GM12878 (cell line): ENCODE results near the gene CDH4. TPM values are rescaled to one million over a fixed set of nuclear protein-coding genes. Genes with fewer than 3 reads are reported as not detected.
A peak's percentile ranks its signal among the peaks of the same experiment; 100 is the strongest.

Source experiments
- ATAC-seq: fragments of 200-7000 bp; cut with Tn5 transposase; 3 replicates; pipeline ENCODE4 v1.9.1; 2020; ENCODE audit warnings: mild to moderate bottlenecking, moderate library complexity
- BruUV-seq: library from RNA; stranded (reverse); fragments of 400-500 nt; replicated peaks from 2 replicates; lab custom pipeline; 2021; lab: Mats Ljungman, UMichigan
- CTCF ChIA-PET: fragments of 300-600 bp; sonication (Branson Sonifier 250); formaldehyde crosslinking; extraction: SDS; loops from one replicate; lab custom pipeline; 2021; ENCODE audit warnings: inconsistent platforms; lab: Yijun Ruan, JAX
- POLR2A ChIA-PET: fragments of 350-600 bp; formaldehyde crosslinking; extraction: SDS; loops from one replicate; lab custom pipeline; 2021; ENCODE audit warnings: inconsistent platforms; lab: Charles Lee
- RAD21 ChIA-PET: fragments of 300-600 bp; sonication (Branson Sonifier 250); formaldehyde crosslinking; loops from one replicate; lab custom pipeline; 2023; ENCODE audit warnings: antibody characterized with exemption; ENCODE audit not compliant: unreplicated experiment; lab: Charles Lee
- SMC1A ChIA-PET: fragments of 300-600 bp; sonication (Branson Sonifier 250); formaldehyde crosslinking; loops from one replicate; lab custom pipeline; 2023; ENCODE audit not compliant: unreplicated experiment, uncharacterized antibody; lab: Charles Lee
- DNase-seq: peaks from one replicate; pipeline ENCODE4 v3.0.0-alpha.2; 2011; ENCODE audit warnings: low read depth, low spot score
- FAIRE-seq: peaks from 3 replicates; lab custom pipeline; 2011; peaks lifted over from hg19 to GRCh38; lab: Jason Lieb, UNC
- H2AFZ ChIP-seq: 2 replicates; pipeline ENCODE4 v1.6.0; 2011; ENCODE audit warnings: low read depth, low read length, control low read depth; ENCODE audit not compliant: control insufficient read depth
- H3K27ac ChIP-seq: 2 replicates; pipeline ENCODE4 v1.5.1; 2011; ENCODE audit warnings: control low read depth; ENCODE audit not compliant: control insufficient read depth, insufficient read depth
- H3K27me3 ChIP-seq, 2 experiments: replicated peaks in 1 of 2; 2 replicates each; pipeline versions ENCODE4 v1.6.0 to v1.6.1; 2011; ENCODE audit warnings: low read length in 1 of 2; ENCODE audit not compliant: control insufficient read depth in 2 of 2, insufficient read depth in 2 of 2
- H3K36me3 ChIP-seq, 2 experiments: 2 replicates each; pipeline ENCODE4 v1.5.1; 2011; ENCODE audit warnings: low read length in 1 of 2; ENCODE audit not compliant: control insufficient read depth in 2 of 2, insufficient read depth in 2 of 2
- H3K4me1 ChIP-seq: 2 replicates; pipeline ENCODE4 v1.6.1; 2011; ENCODE audit warnings: mild to moderate bottlenecking, low read length, moderate library complexity, mixed read lengths; ENCODE audit not compliant: control insufficient read depth, insufficient read depth
- H3K4me2 ChIP-seq: 2 replicates; pipeline ENCODE4 v1.6.0; 2011; ENCODE audit warnings: control low read depth; ENCODE audit not compliant: control insufficient read depth, insufficient read depth
- H3K4me3 ChIP-seq: fragments of 200-600 bp; sonication (generic); 2 replicates; pipeline ENCODE4 v1.5.1; 2016
- H3K79me2 ChIP-seq: 2 replicates; pipeline ENCODE4 v1.6.0; 2011; ENCODE audit warnings: low read length; ENCODE audit not compliant: control insufficient read depth, insufficient read depth
- H3K9ac ChIP-seq: 2 replicates; pipeline ENCODE4 v1.8.0; 2011; ENCODE audit warnings: low read length, control low read depth, mixed read lengths; ENCODE audit not compliant: control insufficient read depth, insufficient read depth
- H3K9me3 ChIP-seq: replicated peaks from 3 replicates; pipeline ENCODE4 v1.5.1; 2011; ENCODE audit warnings: mild to moderate bottlenecking, low read length; ENCODE audit not compliant: control insufficient read depth, insufficient read depth
- H4K20me1 ChIP-seq: 2 replicates; pipeline ENCODE4 v1.6.0; 2011; ENCODE audit not compliant: control insufficient read depth, insufficient read depth
- BCL3 ChIP-seq: IDR thresholded peaks from 2 replicates; pipeline ENCODE4 v1.6.1; 2011; ENCODE audit warnings: borderline replicate concordance, low read depth, mild to moderate bottlenecking, moderate library complexity, low read length; ENCODE audit not compliant: insufficient read depth, poor library complexity, severe bottlenecking
- CEBPB ChIP-seq, 2 experiments: fragments of 150-350 bp in 1 of 2; IDR thresholded peaks; 2 replicates each; pipeline ENCODE4 v1.6.1; 2012 to 2014; ENCODE audit warnings: low read depth in 2 of 2, low read length in 2 of 2, borderline replicate concordance in 1 of 2, inconsistent platforms in 1 of 2
- FOXK2 ChIP-seq: fragments of 450-650 bp; IDR thresholded peaks from 2 replicates; pipeline ENCODE4 v1.6.1; 2017; ENCODE audit warnings: mild to moderate bottlenecking, moderate library complexity
- HDGF ChIP-seq: fragments of 450-650 bp; IDR thresholded peaks from 2 replicates; pipeline ENCODE4 v1.6.1; 2016; ENCODE audit warnings: antibody characterized with exemption
- IRF5 ChIP-seq: fragments of 450-650 bp; IDR thresholded peaks from 2 replicates; pipeline ENCODE4 v1.6.1; 2017; ENCODE audit warnings: borderline replicate concordance
- RBBP5 ChIP-seq: fragments of 200-600 bp; sonication (generic); conservative IDR thresholded peaks from 2 replicates; pipeline ENCODE4 v1.6.1; 2016
- WGBS: methylation state at CpG from one replicate; pipeline ENCODE4 v1.1.6; 2016; ENCODE audit warnings: low lambda C conversion rate; ENCODE audit not compliant: insufficient replicate concordance, insufficient coverage; ENCODE audit errors: missing lambda C conversion rate; 5-methylcytosine and 5-hydroxymethylcytosine counted together
- in situ Hi-C: fragments of 300-500 bp; cut with MboI; formaldehyde crosslinking; loops from 9 replicates; pipeline ENCODE4 v1.14.3; 2018; ENCODE audit warnings: mixed read lengths
- intact Hi-C: fragments of 100-400 bp; cut with micrococcal nuclease; formaldehyde crosslinking; loops from one replicate; pipeline ENCODE4 v1.14.2; 2022; ENCODE audit not compliant: unreplicated experiment
- polyA plus RNA-seq, 11 experiments: library from polyadenylated mRNA; depleted of rRNA in 4 of 11; unstranded in 6 of 11; stranded (reverse) in 5 of 11; fragments of >200 nt; fragmentation: Nextera tagmentation in 4 of 11; fragmentation: Illumina TruSeq in 1 of 11; extraction: Ambion mirVana in 4 of 11; extraction: Trizol in 1 of 11; gene quantifications; 1 replicate in 1 of 11; 2 replicates in 10 of 11; pipeline versions ENCODE4 v1.2.1 to v1.2.3, GENCODE V29; 2011 to 2016; ENCODE audit warnings: inconsistent platforms in 2 of 11, missing spikeins in 2 of 11, low read depth in 1 of 11
- total RNA-seq, 4 experiments: library from RNA; depleted of rRNA in 3 of 4; stranded (reverse); fragments of >200 nt in 3 of 4; fragmentation: Illumina TruSeq in 1 of 4; extraction: Trizol in 1 of 4; gene quantifications; 2 replicates each; pipeline versions ENCODE4 v1.2.1 to v1.2.3, GENCODE V29; 2013 to 2021

CDH4 gene
- total and polyA plus RNA-seq, 10 of the 15 experiments (the other 5 are each of a cell fraction or from before 2014, with no cell fraction given): not detected

GRCh38 chr20:61968036-61968810, 716.2 kb downstream of the CDH4 start:
- Histone ChIP-seq H3K4me3 (no peak overlapping the region), H3K4me2 (no peak overlapping the region), H3K79me2 (no peaks in the 10 kb centered on the region), H3K27me3 (no peaks in the 10 kb centered on the region; a peak in 1 of 4 replicates), H3K9me3 (no peaks in the 10 kb centered on the region), H2AFZ (no peak overlapping the region), H3K9ac (no peak overlapping the region), H3K4me1 (no peaks in the 10 kb centered on the region), H3K27ac (no peak overlapping the region), H3K36me3 (peaks cover 0 to 2% of the 10 kb centered on the region in 2 experiments; a peak in 2 of 4 replicates), H4K20me1 (no peaks in the 10 kb centered on the region)
- in situ Hi-C loops: loop anchor here (5.0 kb wide), 1 partner anchor 51 kb away; no protein-coding TSS in a partner anchor
- TF ChIP-seq FOXK2: 0 out of 2 replicates have a peak, but pooled peaks have one; percentile 12
- TF ChIP-seq IRF5: no peak
- no peak for ATAC-seq
- no peak for FAIRE-seq
- WGBS: 66% methylated on average over 22 of the region's 22 CpGs
- RAD21 ChIA-PET: no interaction called here
- no peak for DNase-seq
- POLR2A ChIA-PET: no interaction called here
- CTCF ChIA-PET: no interaction called here
- SMC1A ChIA-PET: no interaction called here
- intact Hi-C loops: no loop called here
- BruUV-seq: no TSS peak

- ChIA-PET RAD21 (no interaction called here), CTCF (no interaction called here), SMC1A (no interaction called here), POLR2A (no interaction called here)
- Histone ChIP-seq H3K27me3 (no peaks in the 10 kb centered on the region; a peak in 1 of 4 replicates), H3K9ac (no peak overlapping the region), H3K79me2 (no peaks in the 10 kb centered on the region), H3K4me2 (no peak overlapping the region), H3K9me3 (no peaks in the 10 kb centered on the region), H4K20me1 (no peaks in the 10 kb centered on the region), H3K4me1 (no peaks in the 10 kb centered on the region), H3K27ac (no peak overlapping the region), H3K36me3 (peaks cover 4% of the 10 kb centered on the region in 2 experiments; a peak in 3 of 4 replicates), H2AFZ (no peak overlapping the region), H3K4me3 (no peak overlapping the region)
- no peak for FAIRE-seq
- WGBS: 77% methylated on average over 11 of the region's 11 CpGs
- intact Hi-C loops: no loop called here
- no TSS peak for BruUV-seq
- no peak for DNase-seq
- no peak for ATAC-seq
- TF ChIP-seq CEBPB (IDR thresholded peaks at IDR 0.05; ENCODE audit: borderline replicate concordance in 1 of 2, low read depth in 2 of 2, low read length in 2 of 2) (no peak), HDGF (no peak), RBBP5 (no peak), BCL3 (no peak)
- in situ Hi-C loops: loop anchor here (5.0 kb wide), 1 partner anchor 52 kb away; no protein-coding TSS in a partner anchor
These were observed 716.9 kb downstream of the CDH4 start for GRCh38 chr20:61968932-61969331.
